ENCODE results near the gene MYL6B.
"Not testable (repeated sequence)": the region's sequence is repeated elsewhere in the genome, so short reads cannot be mapped to it uniquely, and the experiment has no call there.

Gene MYL6B

GRCh38 chr12:56152132-56152755 lies at the start of gene MYL6B:
Gene MYL6B, plus strand, starts transcription at chr12:56152587. Its CDS starts 1,332 bp downstream, at chr12:56153919.
- FAIRE-seq = peak; percentile 88
- peak; percentile 87 for DNase-seq (ENCODE audit: insufficient read length, low spot score)

GRCh38 chr12:56102683-56103065 lies 49.7 kb upstream of the MYL6B start:
- FAIRE-seq (no peak), DNase-seq (ENCODE audit: insufficient read length, low spot score) (no peak)

GRCh38 chr12:56103066-56103711 lies 49.2 kb upstream of the MYL6B start:
- no peak for FAIRE-seq
- no peak for DNase-seq (ENCODE audit: insufficient read length, low spot score)

- no peak for DNase-seq (ENCODE audit: insufficient read length, low spot score)
- FAIRE-seq = no peak
Observed at GRCh38 chr12:56103823-56104108, 48.6 kb upstream of the MYL6B start.

- DNase-seq (ENCODE audit: insufficient read length, low spot score) (peak; percentile 98), FAIRE-seq (peak; percentile 85)
Observed at GRCh38 chr12:56104109-56104814, 48.1 kb upstream of the MYL6B start, which contains the start of gene PA2G4. Gene PA2G4, plus strand, starts transcription at chr12:56104559. Its CDS starts 179 bp downstream, at chr12:56104738.

GRCh38 chr12:56104815-56105608 lies 47.4 kb upstream of the MYL6B start:
- DNase-seq (ENCODE audit: insufficient read length, low spot score) (no peak), FAIRE-seq (no peak)

GRCh38 chr12:56105609-56105902 lies 46.8 kb upstream of the MYL6B start:
- FAIRE-seq = no peak
- no peak for DNase-seq (ENCODE audit: insufficient read length, low spot score)

- DNase-seq (ENCODE audit: insufficient read length, low spot score) (no peak), FAIRE-seq (no peak)
Observed at GRCh38 chr12:56107242-56107641, 45.1 kb upstream of the MYL6B start.

GRCh38 chr12:56110571-56110970 lies 41.8 kb upstream of the MYL6B start:
- DNase-seq (ENCODE audit: insufficient read length, low spot score) = no peak

GRCh38 chr12:56114084-56114483 lies 38.3 kb upstream of the MYL6B start:
- DNase-seq (ENCODE audit: insufficient read length, low spot score) = no peak
- FAIRE-seq = no peak

More at GRCh38 chr12:56110571-56110970, 41.8 kb upstream of the MYL6B start:
- FAIRE-seq = no peak

- no peak for DNase-seq (ENCODE audit: insufficient read length, low spot score)
- FAIRE-seq = no peak
Observed at GRCh38 chr12:56115329-56115728, 37.1 kb upstream of the MYL6B start.

GRCh38 chr12:56116267-56117081 lies 35.9 kb upstream of the MYL6B start, which contains the start of gene RPL41:
Gene RPL41, plus strand, starts transcription at chr12:56116633.
- peak; percentile 69 for DNase-seq (ENCODE audit: insufficient read length, low spot score)
- FAIRE-seq = peak; percentile 23

GRCh38 chr12:56117082-56117706 lies 35.2 kb upstream of the MYL6B start:
- not testable (repeated sequence) for DNase-seq (ENCODE audit: insufficient read length, low spot score); FAIRE-seq

- peak; percentile 92 for DNase-seq (ENCODE audit: insufficient read length, low spot score)
- FAIRE-seq = peak; percentile 98
Observed at GRCh38 chr12:56117778-56118687, 34.4 kb upstream of the MYL6B start, which contains the start of gene ZC3H10. Gene ZC3H10, plus strand, starts transcription at chr12:56118266. Its CDS starts 2,297 bp downstream, at chr12:56120563.

GRCh38 chr12:56118688-56119357 lies 33.6 kb upstream of the MYL6B start:
- no peak for FAIRE-seq
- no peak for DNase-seq (ENCODE audit: insufficient read length, low spot score)

GRCh38 chr12:56119361-56119796 lies 33.0 kb upstream of the MYL6B start:
- FAIRE-seq (no peak), DNase-seq (ENCODE audit: insufficient read length, low spot score) (peak; percentile 84)

- DNase-seq (ENCODE audit: insufficient read length, low spot score) (no peak), FAIRE-seq (no peak)
Observed at GRCh38 chr12:56120158-56120846, 32.1 kb upstream of the MYL6B start.
